HG03354 (cell line): Measurements from ENCODE around the gene AREL1.

ENCODE experiments used
- ATAC-seq: cut with Tn5 transposase; IDR thresholded peaks from one replicate; pipeline ENCODE4 v1.9.1; 2021; ENCODE audit warnings: mild to moderate bottlenecking; ENCODE audit not compliant: unreplicated experiment, poor library complexity, severe bottlenecking

The AREL1 gene

GRCh38 chr14:74664717-74665116 is 48.2 kb downstream of the AREL1 start:
- ATAC-seq: no peak

GRCh38 chr14:74663884-74664283 is 49.0 kb downstream of the AREL1 start:
- ATAC-seq: no peak

GRCh38 chr14:74661726-74662450 is 51.0 kb downstream of the AREL1 start:
- ATAC-seq: no peak

- ATAC-seq: no peak
Observed at GRCh38 chr14:74660863-74661262, 52.0 kb downstream of the AREL1 start.

DNA sequence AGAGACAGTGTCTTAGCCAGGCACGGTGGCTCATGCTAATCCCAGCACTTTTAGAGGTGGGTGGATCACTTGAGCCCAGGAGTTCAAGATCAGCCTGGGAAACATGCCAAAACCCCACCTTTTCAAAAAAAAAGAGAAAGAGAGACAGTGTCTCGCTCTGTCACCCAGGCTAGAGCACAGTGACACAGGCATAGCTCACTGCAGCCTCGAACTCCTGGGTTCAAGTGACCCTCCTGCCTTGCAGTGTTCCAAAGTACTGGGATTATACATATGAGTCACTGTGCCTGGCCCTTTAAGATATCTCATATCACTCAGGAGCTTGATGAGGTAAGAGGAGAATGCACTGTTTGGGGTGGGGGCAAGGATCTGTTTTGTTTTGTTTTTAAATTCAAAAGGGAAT is 52.7 kb downstream of the AREL1 start:
- ATAC-seq: no peak

DNA sequence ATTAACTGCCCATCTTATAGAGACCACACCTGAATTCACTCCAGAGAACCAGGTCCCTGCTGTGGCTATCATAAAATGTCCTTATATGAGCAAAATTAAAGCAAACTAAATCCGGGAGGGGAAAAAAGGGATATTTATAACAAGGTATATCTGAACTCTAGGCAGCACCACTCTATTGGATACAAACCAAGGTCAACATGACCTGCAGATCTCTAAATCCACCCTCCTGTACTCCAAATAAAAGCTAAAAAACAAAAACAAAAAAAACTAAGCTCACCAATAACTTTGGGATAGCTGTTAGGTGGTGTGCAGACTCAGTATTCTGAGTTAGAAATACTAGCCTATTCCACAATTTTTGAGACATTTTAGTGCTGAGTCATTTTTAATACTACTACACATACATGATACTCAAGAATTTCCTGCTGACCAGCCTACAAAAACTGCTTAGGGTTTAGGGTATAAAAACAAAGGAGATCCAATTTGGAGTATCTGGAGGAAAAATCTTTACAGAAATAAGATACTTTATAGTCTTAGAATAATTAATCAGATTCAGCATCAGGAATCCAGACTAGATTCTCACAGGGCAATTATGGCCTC is 54.2 kb downstream of the AREL1 start:
- no peak for ATAC-seq

DNA sequence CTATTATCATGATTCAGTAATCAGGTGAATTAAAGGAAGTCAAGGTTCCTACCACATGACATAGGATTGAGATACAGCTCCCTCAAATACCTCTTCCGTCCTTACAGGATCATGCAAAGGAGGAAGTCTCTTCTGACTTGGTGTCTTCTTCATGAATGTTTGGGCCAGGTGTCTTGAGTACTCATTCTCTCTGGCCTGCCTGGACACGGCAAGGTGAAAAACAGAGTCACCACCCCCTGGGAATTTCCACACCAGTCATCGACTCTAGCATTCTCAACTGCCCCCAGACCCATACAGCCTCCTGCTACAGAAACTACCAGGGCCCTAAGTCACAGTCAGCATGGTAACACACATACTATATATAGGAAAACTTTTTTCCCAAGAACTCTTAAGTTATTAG is 55.9 kb downstream of the AREL1 start:
- ATAC-seq: no peak

DNA sequence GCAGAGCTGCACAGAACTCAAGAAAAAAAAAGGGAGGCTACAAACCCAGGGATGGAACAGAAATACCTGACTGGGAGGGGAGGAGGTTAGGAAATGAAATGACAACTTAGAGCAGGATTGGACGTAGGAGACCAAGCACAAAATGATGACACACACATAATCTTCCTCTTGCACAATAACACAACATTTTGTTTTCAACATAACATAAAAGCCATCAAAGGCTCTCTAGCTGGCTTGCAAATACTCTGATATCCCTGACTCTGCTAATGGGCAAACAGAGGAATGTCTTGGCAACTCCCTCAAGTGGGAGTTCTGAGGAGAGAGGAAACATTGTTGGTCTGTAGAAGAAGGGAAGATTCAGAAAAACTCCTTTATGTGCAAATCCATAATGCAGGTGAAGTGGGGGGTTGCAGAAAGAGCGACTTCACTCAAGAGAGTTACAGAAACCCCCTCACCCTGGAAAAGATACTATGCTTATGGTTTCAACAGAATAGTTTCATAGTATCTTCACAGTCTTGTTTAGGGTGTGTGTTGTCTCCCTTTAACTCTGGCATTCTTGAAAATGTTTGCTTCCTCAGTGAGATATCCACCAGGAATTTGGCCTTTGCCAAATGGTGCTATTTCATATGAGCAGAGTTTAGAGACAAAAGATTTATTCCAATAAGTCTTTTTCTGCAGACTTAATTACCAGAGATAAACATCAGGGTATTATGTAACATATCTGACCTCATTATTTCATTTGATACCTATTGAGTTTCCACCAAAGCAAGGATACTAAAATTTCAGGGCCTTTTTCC is 57.1 kb downstream of the AREL1 start:
- ATAC-seq: no peak

GRCh38 chr14:74654931-74655330 is 57.9 kb downstream of the AREL1 start:
- no peak for ATAC-seq

DNA sequence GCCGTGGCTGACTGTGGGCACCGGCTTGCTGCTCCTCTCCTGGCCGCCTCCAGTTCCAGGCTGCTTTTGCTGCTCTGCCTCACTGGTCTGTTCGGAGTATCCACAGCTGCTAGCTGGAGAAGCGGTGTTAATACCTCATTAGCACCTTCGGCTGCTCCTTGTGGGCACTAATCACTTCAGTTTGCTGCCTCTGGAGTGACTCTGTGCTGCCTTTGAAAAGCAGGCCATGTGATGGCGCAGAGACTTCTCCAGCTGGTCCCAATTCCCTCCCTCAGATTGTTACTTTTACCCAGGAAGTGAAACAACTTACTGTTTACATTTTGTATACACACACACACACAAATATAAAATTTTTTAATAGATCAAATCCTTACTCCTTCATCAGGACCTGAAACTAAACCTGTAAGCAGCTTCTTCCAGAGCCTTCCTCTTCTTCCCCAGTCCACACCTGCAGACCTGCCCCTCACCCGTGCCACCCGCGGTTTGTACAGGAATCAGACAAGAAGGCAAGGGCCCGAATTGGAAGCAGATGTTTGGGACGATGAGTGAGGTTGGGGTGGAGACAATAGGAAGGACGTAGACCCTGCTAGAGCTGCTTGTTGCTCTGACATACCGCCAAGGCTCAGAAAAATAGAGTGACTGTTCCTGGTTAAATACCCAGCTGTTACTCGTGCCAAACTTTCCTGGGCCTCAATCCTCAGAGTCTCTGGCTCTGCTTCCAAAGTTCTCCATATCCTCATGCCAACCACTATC is 59.3 kb downstream of the AREL1 start:
- no peak for ATAC-seq

GRCh38 chr14:74652541-74652940 is 60.3 kb downstream of the AREL1 start:
- ATAC-seq: no peak

GRCh38 chr14:74650927-74651686 is 61.8 kb downstream of the AREL1 start:
- no peak for ATAC-seq

GRCh38 chr14:74649673-74650072 is 63.2 kb downstream of the AREL1 start:
- ATAC-seq: no peak

DNA sequence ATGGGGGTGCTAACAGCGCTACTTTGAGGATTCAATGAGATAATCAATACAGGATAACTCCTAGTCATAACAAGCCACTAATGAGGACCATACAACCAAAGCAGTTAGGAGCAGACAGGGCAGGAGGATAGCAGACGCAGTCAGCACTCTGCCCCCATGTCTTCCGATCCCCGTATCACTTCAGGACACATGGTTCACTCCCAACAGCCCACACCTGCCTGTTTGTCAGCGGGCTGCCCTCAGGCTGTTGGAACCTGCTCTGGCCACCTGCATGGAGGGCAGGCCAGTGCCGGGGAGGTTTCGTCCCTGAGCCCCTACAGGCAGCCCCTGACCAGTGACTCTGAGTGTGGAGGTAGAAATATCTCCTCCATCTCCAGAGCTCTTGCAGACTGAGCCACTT is 63.7 kb downstream of the AREL1 start:
- no peak for ATAC-seq

- no peak for ATAC-seq
Observed at GRCh38 chr14:74648601-74649000, 64.3 kb downstream of the AREL1 start.

DNA sequence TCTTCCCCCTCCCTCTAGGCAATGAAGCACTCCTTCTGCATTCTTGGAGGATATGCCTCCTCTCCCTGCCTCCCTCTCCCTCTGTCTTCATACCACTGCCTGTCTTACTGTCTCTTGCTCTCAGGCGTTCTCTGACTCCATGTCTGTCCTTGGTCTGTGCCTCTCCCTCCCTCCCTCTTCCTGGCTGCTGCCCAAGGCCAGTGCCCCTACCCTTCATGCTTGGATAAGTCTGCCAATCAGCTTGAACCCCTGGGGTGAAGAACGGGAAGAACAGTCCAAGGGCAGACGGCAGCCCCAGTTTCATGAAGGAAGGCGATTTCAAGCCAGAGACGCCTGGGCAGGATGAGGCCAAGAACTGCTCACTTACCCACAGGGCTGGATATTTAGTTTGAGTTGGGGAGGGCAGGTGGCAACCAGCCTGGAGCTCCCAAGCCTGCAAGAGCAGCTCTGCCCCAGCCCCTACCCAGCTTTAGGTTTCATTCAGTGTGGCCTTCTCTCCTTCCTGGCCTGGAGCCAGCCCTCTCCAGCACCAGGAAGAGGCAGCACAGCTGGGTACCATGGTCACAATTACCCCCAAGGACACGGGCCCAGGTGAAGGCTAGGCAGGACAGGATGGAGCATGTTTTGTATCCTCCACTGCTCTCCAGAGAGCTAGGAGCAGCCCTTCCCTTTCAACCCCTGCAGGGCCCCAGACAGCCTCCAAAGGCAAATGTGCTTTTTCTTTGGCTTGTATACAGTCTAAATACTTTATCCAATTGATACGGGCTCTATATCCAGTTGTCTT is 65.0 kb downstream of the AREL1 start:
- ATAC-seq: no peak

DNA sequence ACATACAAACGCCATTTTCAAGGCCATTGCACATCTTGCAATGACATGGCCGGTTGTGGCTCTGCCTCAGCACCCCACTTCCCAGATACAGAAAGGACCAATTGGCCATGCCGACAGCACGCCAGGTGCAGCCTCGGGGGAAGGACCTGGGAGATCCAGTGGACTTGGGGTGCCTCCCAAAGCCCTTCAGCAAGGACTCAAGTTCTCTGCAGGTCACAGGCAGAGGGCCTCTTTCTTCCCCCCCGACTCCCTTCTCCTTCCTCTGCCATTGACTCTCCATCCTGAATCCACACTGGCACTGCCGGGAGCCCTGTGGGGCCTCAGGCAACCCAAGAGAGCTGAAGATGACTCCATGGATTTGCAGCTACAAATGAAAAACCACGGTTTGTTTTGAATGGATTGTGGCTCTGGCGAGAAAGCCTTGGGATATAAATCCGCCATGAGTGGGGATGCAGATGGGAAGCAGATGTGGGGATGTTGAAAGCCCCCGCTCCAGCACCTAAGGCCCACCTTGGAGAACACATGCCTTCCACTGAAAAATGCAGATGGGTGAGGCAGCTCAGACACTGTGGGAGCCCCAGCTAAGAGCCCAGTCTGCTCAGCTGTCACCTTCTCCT is 65.7 kb downstream of the AREL1 start:
- ATAC-seq: no peak

- ATAC-seq: no peak
Observed at GRCh38 chr14:74645756-74646470, 67.0 kb downstream of the AREL1 start.
